PC-9 (cell line): ENCODE measurements around the gene CDC42. TPM values are rescaled to one million over a fixed set of nuclear protein-coding genes. Genes with fewer than 3 reads are reported as not detected.

ENCODE experiments used
- BruUV-seq: library from RNA; stranded (reverse); fragments of 400-500 nt; replicated peaks from 2 replicates; lab custom pipeline; 2021; lab: Mats Ljungman, UMichigan
- CTCF ChIA-PET: fragments of 300-600 bp; sonication (Branson Sonifier 250); formaldehyde crosslinking; loops from one replicate; lab custom pipeline; 2022; ENCODE audit warnings: antibody characterized with exemption; lab: Charles Lee
- POLR2A ChIA-PET: fragments of 300-600 bp; sonication (Branson Sonifier 250); formaldehyde crosslinking; loops from one replicate; lab custom pipeline; 2022; ENCODE audit warnings: antibody characterized with exemption; ENCODE audit not compliant: unreplicated experiment; lab: Charles Lee
- DNase-seq, 2 experiments: peaks; one replicate each; pipeline versions ENCODE4 v3.0.0 to v3.0.0-alpha.2; 2015 to 2022; ENCODE audit warnings: mixed read lengths in 1 of 2
- H2AFZ ChIP-seq: fragments of 200-600 bp; sonication (generic); 2 replicates; pipeline ENCODE4 v1.8.1; 2017; ENCODE audit warnings: antibody characterized with exemption
- H3F3A ChIP-seq: fragments of 200-600 bp; sonication (generic); 2 replicates; pipeline ENCODE4 v1.8.1; 2017; ENCODE audit warnings: antibody characterized with exemption, mild to moderate bottlenecking, low read depth; ENCODE audit not compliant: insufficient read depth
- H3K27ac ChIP-seq: fragments of 200-600 bp; sonication (generic); 2 replicates; pipeline ENCODE4 v1.6.1; 2016; ENCODE audit warnings: mixed run types
- H3K27me3 ChIP-seq: fragments of 200-600 bp; sonication (generic); 2 replicates; pipeline ENCODE4 v1.6.1; 2016; ENCODE audit warnings: low read depth, mixed run types; ENCODE audit not compliant: insufficient read depth
- H3K36me3 ChIP-seq: fragments of 200-600 bp; sonication (generic); 2 replicates; pipeline ENCODE4 v1.6.1; 2016; ENCODE audit warnings: low read depth, mixed run types
- H3K4me1 ChIP-seq: fragments of 200-600 bp; sonication (generic); replicated peaks from 2 replicates; pipeline ENCODE4 v1.6.1; 2016; ENCODE audit warnings: mixed run types; ENCODE audit not compliant: insufficient read depth
- H3K4me2 ChIP-seq: fragments of 200-600 bp; sonication (generic); 2 replicates; pipeline ENCODE4 v1.6.1; 2017; ENCODE audit warnings: mixed run types
- H3K4me3 ChIP-seq: fragments of 200-600 bp; sonication (generic); 2 replicates; pipeline ENCODE4 v1.6.1; 2016; ENCODE audit warnings: mixed run types
- H3K79me2 ChIP-seq: fragments of 200-600 bp; sonication (generic); 2 replicates; pipeline ENCODE4 v1.6.1; 2017; ENCODE audit warnings: low read depth, mixed run types
- H3K9me2 ChIP-seq: fragments of 200-600 bp; sonication (generic); 2 replicates; pipeline ENCODE4 v1.8.1; 2017; ENCODE audit warnings: mild to moderate bottlenecking; ENCODE audit not compliant: insufficient read depth
- H3K9me3 ChIP-seq: fragments of 200-600 bp; sonication (generic); 2 replicates; pipeline ENCODE4 v1.8.1; 2016; ENCODE audit warnings: low read depth; ENCODE audit not compliant: insufficient read depth
- H4K20me1 ChIP-seq: fragments of 200-600 bp; sonication (generic); 2 replicates; pipeline ENCODE4 v1.8.1; 2017; ENCODE audit not compliant: insufficient read depth
- EZH2 ChIP-seq: fragments of 200-600 bp; sonication (generic); IDR thresholded peaks from 2 replicates; pipeline ENCODE4 v1.8.0; 2017; ENCODE audit warnings: antibody characterized with exemption, low read depth
- intact Hi-C: fragments of 100-400 bp; cut with micrococcal nuclease; formaldehyde crosslinking; loops from one replicate; pipeline ENCODE4 v1.10.0; 2022; ENCODE audit not compliant: unreplicated experiment
- total RNA-seq: library from RNA; stranded (reverse); gene quantifications from 2 replicates; pipeline ENCODE4 v1.2.3, GENCODE V29; 2021
- TF ChIP-seq, protein P1 (sequence below): fragments of 200-600 bp; sonication (generic); conservative IDR thresholded peaks from 2 replicates; pipeline ENCODE4 v1.6.1; 2017; ENCODE audit warnings: mixed run types, antibody characterized with exemption, mild to moderate bottlenecking, moderate library complexity

Gene CDC42
- total RNA-seq, 1 experiment from 2014 or later, result 183 TPM

DNA sequence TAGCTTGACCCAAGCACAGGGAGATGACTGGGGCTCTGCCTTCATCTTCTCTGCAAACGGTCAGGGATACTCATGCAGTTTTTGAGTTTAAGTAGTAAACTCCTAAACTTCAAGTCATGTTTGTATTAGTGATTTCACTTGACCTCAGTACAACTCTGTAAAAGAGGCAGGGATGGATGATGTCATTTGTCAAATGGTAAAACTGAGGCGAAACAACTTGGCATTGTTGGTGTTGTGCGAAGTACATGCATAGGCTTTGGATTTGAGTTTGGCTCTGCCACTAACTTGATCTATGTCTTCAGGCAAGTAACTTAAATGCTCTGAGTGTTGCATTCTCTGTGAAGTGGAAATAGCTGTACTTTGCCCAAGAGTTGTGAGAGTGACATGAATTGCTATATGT lies 47.7 kb downstream of the CDC42 start:
- H3K36me3 ChIP-seq, result no peaks in the 10 kb centered on the region; the same call in 1 of the 2 replicates
- no peaks in the 10 kb centered on the region for H3K79me2 ChIP-seq
- intact Hi-C loops, result no loop called here
- no peak overlapping the region for H3K27ac ChIP-seq
- no peaks in the 10 kb centered on the region for H3K4me1 ChIP-seq
- H3K9me2 ChIP-seq, result no peaks in the 10 kb centered on the region
- no peak overlapping the region for H2AFZ ChIP-seq
- peaks cover 13% of the 10 kb centered on the region for H3F3A ChIP-seq
- TF ChIP-seq EZH2, result no peak
- peaks cover 9% of the 10 kb centered on the region; the same call in 1 of the 2 replicates for H4K20me1 ChIP-seq
- DNase-seq, result no peak
- no peak overlapping the region for H3K4me2 ChIP-seq
- ChIA-PET POLR2A (no interaction called here), CTCF (no interaction called here)
- BruUV-seq, result no TSS peak
- no peaks in the 10 kb centered on the region for H3K27me3 ChIP-seq
- no peak overlapping the region for H3K4me3 ChIP-seq
- no peaks in the 10 kb centered on the region for H3K9me3 ChIP-seq

DNA sequence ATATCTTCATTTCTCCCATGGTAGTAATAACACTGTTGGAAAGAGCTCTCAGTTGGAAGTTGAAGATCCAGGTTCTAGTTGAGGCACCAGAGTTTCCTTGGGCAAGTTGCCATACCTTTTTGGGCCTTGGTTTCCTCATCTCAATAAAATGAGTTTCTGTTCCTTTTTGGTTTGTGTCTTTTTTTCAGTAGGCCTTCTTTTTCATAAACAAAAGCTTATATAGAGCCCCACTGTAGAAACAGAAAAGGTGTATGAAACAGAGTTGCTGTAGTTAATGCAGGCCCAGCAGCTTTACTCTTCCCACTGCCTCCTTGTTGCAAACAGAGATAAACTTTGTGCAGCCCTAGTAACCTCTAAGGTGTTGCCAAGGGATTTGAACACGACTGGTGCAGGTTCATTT lies 48.7 kb downstream of the CDC42 start:
- Histone ChIP-seq H3K27ac (no peak overlapping the region), H3K4me1 (no peaks in the 10 kb centered on the region), H3K79me2 (no peaks in the 10 kb centered on the region), H2AFZ (no peak overlapping the region), H3F3A (peaks cover 14% of the 10 kb centered on the region), H3K4me3 (no peak overlapping the region), H3K27me3 (no peaks in the 10 kb centered on the region), H4K20me1 (peaks cover 12% of the 10 kb centered on the region; the same call in 1 of the 2 replicates), H3K9me3 (no peaks in the 10 kb centered on the region), H3K4me2 (no peak overlapping the region), H3K9me2 (no peaks in the 10 kb centered on the region), H3K36me3 (no peaks in the 10 kb centered on the region; the same call in 1 of the 2 replicates)
- intact Hi-C loops, result no loop called here
- no TSS peak for BruUV-seq
- TF ChIP-seq, protein P1, sequence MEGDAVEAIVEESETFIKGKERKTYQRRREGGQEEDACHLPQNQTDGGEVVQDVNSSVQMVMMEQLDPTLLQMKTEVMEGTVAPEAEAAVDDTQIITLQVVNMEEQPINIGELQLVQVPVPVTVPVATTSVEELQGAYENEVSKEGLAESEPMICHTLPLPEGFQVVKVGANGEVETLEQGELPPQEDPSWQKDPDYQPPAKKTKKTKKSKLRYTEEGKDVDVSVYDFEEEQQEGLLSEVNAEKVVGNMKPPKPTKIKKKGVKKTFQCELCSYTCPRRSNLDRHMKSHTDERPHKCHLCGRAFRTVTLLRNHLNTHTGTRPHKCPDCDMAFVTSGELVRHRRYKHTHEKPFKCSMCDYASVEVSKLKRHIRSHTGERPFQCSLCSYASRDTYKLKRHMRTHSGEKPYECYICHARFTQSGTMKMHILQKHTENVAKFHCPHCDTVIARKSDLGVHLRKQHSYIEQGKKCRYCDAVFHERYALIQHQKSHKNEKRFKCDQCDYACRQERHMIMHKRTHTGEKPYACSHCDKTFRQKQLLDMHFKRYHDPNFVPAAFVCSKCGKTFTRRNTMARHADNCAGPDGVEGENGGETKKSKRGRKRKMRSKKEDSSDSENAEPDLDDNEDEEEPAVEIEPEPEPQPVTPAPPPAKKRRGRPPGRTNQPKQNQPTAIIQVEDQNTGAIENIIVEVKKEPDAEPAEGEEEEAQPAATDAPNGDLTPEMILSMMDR, result no peak
- TF ChIP-seq EZH2, result no peak
- DNase-seq, result no peak
- ChIA-PET POLR2A (no interaction called here), CTCF (no interaction called here)

DNA sequence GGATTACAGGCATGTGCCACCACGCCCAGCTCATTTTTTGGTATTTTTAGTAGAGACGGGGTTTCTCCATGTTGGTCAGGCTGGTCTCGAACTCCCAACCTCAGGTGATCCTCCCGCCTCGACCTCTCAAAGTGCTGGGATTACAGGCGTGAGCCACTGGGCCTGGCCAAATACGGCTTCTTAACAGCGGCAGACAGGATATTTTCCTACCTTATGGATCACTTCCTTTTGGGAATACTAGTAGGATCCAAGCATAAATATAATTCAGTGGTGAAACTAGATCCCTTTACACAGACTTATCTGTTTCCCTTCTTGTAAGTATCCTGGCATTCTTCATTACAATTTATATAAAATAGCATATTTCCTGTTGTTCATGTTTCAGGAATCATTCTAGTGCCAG lies 49.5 kb downstream of the CDC42 start:
- intact Hi-C loops, result no loop called here
- Histone ChIP-seq H2AFZ (no peak overlapping the region), H3K4me3 (no peak overlapping the region), H3K4me2 (no peak overlapping the region), H3K36me3 (no peaks in the 10 kb centered on the region), H3K9me2 (no peaks in the 10 kb centered on the region), H3K9me3 (no peaks in the 10 kb centered on the region), H3K27me3 (no peaks in the 10 kb centered on the region), H4K20me1 (peaks cover 12% of the 10 kb centered on the region), H3F3A (peaks cover 11% of the 10 kb centered on the region), H3K27ac (no peak overlapping the region), H3K4me1 (no peaks in the 10 kb centered on the region), H3K79me2 (no peaks in the 10 kb centered on the region)
- ChIA-PET CTCF (no interaction called here), POLR2A (no interaction called here)
- no peak for TF ChIP-seq EZH2
- TF ChIP-seq, protein P1, result no peak
- BruUV-seq, result no TSS peak
- DNase-seq, result no peak

DNA sequence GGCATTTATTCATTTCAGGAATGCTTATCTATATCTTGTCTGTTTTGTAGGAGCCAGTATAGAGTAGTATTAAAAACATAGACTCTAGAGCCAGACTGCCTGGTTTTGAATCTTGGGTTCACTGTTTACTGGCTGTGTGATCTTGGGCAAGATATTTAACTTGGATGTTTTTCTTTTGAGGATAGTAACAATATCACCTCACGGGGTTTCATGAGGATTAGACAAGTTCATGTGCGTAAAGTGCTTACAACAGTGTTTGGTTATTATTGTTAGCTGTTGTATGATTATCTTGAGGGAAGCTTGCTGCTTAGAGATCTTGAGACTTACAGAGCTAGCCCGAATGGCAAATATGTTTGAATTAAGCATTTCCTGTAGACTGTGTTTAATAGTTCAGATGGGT lies 50.2 kb downstream of the CDC42 start:
- Histone ChIP-seq H3K36me3 (no peaks in the 10 kb centered on the region), H2AFZ (no peak overlapping the region), H3F3A (peaks cover 11% of the 10 kb centered on the region; the same call in 1 of the 2 replicates), H3K79me2 (no peaks in the 10 kb centered on the region), H3K27me3 (no peaks in the 10 kb centered on the region), H3K9me2 (no peaks in the 10 kb centered on the region), H3K27ac (no peak overlapping the region), H3K9me3 (no peaks in the 10 kb centered on the region), H3K4me2 (no peak overlapping the region), H3K4me3 (no peak overlapping the region), H3K4me1 (no peaks in the 10 kb centered on the region), H4K20me1 (peaks cover 12% of the 10 kb centered on the region)
- no TSS peak for BruUV-seq
- ChIA-PET CTCF (no interaction called here), POLR2A (no interaction called here)
- TF ChIP-seq EZH2, result no peak
- TF ChIP-seq, protein P1, result no peak
- DNase-seq, result no peak
- intact Hi-C loops, result no loop called here
